GM21526 (cell line): ENCODE measurements around the gene RALBP1.

Experiments used
- ATAC-seq: cut with Tn5 transposase; IDR thresholded peaks from one replicate; pipeline ENCODE4 v1.9.1; 2021; ENCODE audit warnings: moderate library complexity; ENCODE audit not compliant: unreplicated experiment, low FRiP score

The RALBP1 gene

DNA sequence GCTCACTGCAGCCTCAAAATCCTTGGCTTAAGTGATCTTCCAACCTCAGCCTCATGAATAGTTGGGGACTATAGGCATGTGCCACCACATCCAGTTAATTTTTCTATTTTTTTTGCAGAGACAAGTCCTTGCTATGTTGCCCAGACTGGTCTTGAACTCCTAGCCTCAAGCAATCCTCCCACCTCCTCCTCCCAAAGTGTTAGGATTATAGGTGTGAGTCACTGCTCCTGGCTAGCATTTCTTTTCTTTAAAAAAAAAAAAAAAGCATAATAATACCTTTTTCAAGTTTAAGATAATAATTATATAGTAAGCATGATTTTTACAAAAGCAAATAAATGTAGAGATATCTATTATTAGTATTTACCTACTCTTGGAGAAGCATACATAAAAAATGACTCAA lies 103.0 kb downstream of the RALBP1 start:
- ATAC-seq = no peak

DNA sequence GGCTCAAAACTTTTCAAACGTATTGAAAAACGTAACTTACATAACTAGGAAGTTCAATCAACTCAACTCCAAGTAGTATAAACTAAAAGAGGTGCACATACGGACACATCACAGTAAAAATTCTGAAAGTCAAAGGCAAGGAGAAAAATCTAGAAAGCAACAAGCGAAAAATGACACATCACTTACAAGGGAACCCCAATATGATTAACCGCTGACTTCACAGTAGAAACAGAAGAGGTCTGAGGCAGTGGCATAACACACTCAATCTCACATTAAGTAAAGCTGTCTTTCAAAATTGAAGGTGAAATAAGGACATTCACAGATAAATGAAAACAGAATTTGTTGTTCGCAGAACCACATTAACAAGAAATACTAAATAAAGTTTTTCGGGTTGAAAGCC lies 106.4 kb downstream of the RALBP1 start:
- no peak for ATAC-seq

DNA sequence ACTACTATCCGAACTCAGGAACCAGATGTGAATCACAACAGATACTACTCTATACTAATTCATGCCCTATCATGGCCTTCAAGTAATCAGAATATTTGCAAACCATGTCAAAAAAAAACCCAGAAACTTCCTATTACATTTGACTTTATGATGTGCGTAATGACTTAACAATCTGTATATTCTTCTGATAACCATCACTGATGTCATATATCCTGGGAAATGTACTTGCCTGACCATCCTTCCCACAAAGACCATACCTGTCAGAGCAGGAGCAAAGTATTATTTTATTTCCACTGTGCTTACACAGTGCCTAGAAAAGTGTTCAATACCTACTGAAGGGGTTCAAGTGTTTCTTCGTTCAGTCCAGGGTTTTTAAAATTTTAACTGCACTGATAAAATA lies 111.5 kb downstream of the RALBP1 start:
- no peak for ATAC-seq
